ENCODE data around the gene LPP.

LPP gene

DNA sequence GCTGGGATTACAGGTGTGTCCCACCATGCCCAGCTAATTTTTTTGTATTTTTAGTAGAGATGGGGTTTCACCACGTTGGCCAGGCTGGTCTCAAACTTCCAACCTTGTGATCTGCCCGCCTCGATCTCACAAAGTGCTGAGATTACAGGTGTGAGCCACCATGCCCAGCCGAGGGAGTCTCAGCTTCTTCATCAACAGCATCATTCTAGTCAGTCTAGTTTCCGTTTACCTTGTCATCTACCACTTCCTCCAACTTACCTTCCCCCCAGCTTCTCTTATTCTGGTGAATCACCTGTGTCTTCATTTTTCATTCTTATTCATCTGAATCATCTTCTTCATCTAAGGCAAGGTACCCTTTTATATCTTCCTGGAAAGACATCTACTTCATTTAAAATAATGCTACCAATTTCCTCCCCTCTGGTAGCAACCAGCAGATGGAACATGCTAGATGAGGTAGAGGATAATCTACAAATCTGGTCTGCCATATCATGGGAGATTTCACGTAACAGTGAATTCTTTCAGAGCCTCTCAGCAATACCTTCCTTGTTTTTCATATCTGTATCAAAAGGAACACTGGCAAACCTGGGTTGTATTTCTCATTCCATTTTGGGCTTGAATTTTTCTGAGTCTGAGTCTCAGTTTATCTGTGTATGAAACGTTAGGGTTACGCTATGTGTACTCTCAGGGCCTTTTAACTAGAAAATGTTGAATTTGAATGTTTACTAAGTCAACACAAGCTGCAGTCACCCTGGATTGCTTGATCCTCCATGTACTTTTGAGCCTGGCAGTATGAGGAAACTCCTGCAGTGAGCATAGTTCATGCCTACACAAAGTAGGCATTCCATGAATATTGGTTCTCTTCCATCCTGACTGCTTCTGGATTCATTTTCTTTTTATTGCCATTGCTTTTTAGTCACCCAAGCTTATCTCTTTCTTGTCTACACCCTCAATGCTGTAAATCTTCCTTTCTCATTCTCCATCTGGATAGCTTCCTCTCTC lies 16.8 kb downstream of the LPP start:
- no peak for DNase-seq

DNA sequence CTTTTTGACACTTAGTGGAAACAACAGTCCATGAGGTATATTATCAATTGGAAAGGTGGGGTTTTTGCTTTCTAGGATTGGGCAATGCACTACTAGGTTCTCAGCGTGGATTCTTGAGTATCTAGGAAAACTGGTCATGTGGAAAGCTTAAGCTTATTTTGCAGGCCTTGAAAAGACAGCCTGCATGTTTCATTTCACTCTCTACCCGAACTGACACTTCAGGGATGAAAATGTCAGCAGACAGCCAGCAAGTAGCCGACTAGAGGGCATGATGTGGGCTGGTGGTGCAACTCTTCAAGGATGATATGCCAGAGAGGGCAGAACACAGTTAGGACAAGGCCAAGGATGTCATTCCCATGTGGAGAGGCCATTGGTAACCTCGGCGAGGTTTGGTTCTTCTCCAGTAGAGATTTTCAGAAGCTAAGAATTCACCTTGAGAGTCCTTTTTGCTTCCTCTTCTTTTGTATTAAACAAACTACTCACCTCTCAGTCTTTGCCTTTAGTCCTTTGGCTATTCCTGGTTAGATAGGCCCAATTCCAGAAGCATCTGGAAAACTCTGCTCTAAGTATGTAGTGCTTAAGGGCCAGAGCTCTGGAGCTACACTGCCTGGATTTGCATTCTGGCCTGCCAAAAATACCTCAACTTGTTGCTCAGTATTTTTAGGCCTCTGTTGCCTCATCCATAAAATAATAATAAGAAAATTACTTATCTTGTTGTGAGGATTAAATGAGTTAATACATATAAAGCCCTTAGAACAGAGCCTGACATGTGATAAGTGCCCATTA lies 17.9 kb downstream of the LPP start:
- no peak for DNase-seq

DNA sequence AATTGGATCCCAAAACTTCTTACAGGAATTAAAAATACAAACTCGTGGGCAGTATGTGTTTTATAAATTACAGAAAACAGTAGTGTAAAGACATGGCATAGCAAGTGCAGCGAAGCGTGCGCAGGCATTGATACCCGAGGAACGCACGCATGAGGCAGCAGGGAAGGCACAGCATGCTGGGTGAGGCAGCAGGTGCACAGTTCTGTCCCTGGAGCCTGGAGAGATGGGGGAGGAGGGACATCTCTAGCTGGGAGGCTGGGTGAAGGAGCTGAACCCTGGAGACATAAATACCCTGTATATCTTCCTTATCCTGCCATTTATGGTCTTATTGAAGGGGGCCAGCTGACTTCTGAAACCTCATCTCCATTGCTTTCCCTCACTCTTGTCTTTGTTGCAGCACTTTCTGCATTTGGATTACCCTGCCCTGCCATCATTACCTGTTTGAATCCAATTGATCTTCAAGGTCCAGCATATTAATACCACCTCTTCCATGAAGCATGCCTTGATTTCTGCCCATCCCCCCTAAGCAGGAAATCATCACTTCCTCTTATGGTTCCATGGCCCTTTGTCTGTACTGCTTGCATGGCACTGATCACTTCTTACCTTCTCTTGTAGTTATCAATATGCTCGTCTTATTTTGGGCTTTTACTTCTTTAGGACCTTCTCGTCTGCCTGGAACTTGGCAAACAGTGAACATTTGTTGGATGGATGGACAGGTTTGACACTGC lies 20.5 kb downstream of the LPP start:
- peak in 1 of 4 experiments; percentile 18 for DNase-seq

DNA sequence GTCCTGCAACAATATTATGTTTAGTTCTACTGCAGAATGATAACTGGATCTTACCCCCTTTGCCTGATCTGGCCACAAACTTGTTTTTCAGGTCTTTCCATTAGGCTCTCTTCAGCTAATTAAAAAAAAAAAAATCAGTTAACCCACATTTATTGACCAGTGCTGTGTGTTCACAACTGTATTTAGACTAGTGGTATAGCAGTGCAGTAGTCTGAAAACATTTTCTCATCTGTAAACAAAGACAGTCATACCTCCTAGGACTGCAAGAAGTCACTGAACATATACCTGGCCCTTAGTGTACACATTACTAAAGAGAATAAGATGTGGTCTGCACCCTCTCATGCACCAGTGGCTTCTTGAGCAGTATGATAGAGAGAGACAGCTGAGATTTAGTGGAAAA lies 22.5 kb downstream of the LPP start:
- DNase-seq, result no peak

DNA sequence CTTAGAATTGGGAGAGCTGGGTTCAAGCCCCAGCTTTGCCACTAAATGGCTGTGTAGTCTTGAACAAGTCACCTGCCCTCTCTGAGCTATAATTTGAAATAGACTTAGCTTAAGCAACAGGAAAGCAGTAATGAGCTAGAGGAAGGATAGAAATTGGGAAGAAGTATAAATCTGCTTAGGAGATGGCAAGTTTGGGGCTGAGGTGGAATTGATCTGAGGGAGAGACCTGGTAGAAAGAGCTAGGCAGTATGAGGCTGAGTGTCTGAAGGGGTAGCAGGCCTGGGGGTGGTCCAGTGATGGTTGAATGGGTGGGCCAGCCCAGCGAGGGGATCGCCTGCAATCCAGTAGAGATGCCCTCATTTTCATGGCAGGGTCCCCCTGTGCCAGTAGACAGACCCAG lies 22.9 kb downstream of the LPP start:
- no peak for DNase-seq

DNA sequence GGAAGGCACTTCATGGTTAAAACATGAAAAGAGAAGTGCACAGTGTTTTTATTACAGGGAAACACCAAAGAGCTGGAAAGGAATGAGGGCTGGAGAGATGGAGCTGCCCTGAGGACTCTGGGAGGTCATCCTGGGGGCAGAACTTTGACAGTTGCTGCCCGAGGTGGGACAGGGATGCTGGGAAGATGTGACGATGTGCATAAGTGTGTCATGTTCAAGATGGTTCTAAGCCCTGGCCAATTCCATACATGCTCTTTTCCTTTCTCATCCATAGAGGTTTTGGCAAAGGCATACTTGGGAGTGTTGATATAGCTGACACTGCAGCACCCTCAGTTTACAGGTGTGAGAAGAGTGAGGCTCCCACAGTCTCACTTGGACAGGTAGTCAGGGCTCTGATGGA lies 23.8 kb downstream of the LPP start:
- no peak for DNase-seq

DNA sequence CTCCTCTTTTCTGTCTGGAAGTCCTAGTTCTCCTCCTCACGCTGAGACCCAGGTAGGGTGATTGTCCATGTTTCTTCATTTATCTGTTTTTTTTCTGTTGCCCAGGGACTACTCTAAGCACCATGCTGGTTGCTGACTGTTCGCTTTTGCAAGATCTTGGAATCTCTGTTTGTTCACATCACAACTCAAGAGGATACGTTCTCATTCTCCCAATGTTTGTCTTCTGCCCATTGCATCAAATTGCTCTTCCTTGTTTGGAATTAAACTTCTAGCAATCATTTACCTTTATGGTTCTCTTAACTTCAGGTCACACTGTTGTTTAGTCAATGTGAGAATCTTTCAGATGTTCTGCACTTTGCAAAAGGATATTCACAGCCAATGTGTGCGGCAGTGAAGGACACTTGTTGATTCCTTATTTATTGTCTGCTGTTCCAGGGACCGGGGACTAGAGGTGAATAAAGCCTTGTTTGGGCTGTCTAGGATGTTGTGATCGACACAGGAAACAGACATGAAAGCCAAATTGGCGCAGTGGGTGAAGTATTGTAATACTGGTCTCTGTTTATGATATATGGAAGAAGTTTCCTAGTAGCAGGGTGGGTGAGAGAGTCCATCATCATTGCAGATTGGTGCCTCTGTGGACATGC lies 24.5 kb downstream of the LPP start:
- no peak for DNase-seq

DNA sequence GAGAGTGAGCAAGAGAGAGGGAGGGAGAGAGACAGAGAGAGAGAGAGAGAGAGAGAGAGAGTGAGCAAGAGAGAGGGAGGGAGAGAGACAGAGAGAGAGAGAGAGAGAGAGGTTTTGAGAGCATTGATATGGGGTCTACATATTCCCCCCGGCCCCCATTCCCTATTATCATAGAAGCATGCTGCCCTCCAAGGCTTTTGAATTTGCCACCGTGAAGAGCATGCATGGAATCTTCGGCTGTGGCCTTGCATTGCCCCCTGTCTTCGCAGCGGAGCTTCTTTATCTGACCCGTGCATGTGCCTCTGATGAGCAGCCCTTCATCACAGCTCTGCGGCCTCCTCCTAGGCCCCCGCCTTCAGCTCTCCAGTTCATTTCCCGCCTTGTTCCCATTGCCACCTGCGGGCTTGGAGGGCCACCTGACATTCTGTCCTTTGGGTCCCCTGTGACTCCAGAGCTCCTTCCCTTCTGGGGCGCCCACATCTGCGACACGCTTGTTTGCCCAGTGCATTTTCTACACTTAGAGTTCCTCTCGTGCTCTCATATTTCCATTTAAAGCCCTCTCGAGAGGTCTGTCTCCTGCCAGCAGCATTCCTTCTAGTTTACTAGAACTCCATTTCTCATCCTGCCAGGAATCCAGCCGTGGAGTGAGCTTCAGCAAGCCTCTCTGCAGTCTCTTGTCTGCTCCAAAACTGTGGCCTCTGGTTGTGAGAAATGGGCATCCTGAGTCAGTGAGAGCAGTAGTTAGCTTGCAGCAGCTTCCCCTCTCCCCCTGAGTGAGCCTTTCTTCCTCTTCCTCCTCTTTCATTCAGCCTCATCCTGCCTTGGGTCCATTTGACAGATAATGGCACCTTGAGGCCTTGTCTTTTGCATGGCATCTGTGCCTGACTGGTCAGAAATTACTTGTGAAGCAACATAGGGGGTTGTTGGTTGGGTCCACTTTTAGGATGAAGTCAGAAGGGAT lies 25.3 kb downstream of the LPP start:
- no peak for DNase-seq

DNA sequence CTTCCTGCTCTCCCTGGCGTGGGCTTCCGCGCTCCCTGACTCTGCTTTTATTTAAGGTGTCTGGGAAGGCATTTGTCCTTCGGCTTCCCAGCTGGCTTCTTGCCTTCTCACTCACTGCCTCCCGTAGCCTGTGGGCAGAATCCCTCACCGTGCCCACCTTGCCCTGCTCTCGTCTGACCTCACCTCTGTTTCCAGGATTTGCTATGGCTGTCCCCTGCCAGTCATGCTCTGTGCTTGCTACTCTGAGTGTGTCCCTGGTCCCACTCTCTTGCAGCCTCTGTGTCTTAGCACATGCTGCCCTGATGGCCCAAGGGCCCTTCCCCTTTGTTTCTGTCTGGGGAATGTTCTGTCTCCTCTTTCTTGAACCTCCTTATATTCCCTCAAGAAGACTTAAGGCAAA lies 26.2 kb downstream of the LPP start:
- DNase-seq, result no peak

DNA sequence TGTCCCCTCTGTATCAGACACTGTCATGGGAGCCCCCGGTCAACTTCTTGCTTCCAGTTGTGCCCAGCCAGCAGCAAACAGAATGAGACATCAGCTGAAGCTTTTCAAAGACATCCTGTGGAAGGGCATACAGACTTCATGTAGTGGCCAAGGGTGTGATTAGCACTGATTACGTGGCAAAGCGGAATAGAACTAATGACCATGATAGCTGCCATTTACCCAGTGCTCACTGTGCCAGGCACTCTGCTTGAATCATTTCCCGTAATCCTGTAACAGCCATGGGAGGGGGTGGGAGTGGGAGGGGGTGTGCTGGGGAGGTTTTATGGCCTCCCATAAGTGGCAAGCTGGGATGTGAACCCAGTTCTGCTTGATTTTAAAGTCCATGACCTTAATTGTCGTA lies 29.5 kb downstream of the LPP start:
- DNase-seq, result no peak

DNA sequence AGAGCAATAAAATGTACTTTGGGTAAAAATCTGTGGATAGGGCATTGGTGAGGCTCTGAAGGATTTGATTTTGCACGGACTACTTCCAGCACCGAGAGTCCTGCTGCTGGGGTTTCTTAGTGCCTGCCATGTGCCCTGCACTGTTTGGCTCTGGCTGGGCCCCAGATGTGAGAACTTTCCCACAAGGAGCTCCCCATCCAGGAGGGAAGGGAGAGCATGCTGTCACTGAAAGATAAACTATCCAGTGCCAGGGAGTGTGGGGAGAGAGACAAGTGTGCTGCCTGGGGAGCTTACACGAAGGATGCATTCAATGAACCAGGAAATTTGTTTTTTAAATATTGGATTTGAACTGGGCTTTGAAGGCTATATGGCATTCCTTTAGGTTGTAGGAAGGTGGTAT lies 30.2 kb downstream of the LPP start:
- DNase-seq, result no peak

DNA sequence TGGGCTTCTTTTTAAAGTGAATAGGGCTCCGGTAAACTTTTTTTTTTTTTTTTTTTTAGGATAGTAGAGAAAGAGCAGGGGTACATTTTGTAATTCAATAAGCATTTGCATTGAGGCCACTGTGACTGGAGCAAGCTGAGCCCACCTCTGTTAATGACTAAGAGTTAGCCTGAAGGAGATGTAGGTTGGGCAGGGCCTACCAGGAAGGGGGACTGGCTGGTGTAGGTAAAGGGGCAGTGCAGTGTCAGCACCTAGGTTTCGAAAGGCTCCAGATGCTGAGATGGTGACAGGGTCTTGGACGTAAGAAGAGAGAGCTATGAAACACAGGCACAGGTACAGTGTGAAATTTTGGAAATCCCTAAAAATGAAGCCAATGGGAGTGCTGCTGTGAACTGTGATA lies 30.7 kb downstream of the LPP start:
- DNase-seq, result no peak

DNA sequence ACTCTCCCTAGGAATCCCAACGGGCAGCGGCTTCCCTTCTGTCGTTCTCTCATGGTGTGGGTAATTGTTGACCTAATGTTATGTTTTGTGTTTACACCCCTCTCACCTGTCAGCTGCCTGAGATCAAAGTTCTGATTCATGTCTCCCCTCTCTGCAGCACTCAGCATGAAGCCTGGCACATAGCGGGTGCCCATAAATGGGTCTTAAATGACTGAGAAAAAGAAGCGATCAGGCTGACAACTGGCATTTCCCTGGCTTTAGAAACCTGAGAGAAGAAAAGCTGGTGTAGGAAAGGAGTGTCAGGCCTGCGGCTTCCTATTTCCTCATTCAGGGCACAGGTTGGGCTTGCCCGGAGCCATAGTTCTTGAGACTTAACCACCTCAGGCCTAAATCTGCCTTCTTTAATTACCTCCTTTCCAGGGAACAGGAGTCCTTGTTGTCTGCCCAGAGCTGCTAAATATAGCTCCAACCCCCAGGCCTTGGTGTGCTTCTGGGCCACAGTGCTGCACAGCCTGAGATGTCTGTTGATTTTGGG lies 31.8 kb downstream of the LPP start:
- DNase-seq, result peak in 1 of 4 experiments; percentile 18

DNA sequence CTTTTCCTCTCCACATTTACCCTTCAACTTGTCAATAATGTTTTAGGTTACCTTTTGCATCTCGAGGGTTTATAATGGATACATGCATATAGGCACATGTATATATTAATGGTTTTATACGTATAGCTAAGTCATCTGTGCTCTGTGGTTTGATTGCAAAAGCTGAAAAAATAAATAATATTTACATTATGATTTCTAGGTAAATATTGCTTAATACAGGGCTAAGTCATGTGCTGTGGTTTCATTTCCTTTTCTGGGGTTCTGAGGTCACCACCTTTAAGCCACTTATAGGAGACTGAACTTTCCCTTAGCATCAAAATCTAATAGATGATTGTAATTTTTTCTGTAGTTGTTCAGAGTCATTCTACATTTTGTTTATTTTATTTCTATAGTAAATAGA lies 33.1 kb downstream of the LPP start:
- DNase-seq, result peak; percentile 38 to 76 (median 58)

DNA sequence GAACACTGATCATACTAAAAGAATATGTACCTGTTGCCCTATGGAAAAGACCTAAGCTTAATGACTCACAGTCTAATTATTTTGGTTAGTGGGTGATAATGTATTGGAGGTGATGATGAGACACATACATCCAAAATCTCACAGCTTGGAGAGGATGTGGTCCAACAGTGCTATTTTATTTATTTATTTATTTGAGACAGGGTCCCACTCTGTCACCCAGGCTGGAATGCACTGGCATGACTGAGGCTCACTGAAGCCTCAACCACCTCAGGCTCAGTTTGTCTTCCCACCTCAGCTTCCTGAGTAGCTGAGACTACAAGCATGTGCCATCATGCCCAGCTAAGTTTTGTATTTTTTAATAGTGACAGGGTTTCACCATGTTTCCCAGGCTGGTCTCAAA lies 35.0 kb downstream of the LPP start:
- DNase-seq, result no peak

DNA sequence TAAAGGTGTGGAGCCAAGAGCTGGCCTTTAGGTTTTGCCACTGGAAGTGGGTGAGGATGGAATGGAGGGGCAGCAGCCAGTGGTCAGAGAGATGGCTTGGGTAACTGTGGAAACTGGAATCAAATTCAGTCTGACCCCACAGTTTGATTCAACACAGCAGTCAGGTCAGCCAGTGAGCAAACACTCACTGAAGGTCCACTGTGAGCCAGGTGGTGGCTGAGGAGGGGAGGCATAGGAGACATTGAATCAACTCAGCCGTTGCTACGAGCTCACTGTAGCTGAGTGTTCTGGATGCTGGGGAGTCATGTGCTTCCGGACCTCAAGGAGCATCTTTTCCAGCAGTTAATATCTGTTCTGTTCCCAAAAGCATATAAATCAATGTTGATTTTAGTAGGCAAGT lies 37.5 kb downstream of the LPP start:
- no peak for DNase-seq

DNA sequence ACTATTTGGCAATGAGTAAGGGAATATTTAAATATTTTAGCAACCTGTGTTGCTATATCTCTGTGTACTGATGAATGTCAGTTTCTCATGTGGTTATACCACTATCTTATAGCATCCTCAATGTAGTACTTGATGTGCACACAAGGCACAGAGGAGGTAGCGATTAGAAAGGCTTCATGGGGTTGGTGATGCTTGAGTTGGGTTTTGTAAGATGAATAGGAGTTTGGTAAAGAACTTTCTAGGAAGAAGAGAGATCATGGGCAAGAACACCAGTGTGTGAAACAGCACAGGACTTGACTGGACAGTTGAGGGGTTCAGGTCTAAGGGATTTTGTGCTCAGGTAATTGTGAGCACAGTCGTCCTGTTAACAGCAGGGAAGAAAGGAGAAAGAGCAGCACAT lies 38.1 kb downstream of the LPP start:
- no peak for DNase-seq

DNA sequence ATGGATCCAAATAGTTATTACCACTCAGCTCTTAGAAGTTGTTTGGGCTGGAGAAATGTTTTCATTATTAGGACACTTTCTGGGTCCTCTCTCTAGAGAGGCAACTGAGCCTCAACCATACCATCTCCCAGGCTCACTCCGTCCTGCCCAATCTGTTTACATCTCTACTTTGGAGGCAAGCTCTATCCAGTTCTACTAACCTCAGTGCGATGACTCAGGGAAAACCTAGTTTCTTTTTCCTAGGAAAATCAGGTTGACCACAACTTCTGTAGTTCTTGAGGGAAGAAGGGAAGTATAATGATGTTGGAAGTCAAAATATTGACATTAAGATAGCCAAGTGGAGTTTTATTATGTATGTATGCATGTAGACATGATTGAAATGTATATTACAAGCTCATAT lies 40.4 kb downstream of the LPP start:
- DNase-seq, result no peak

DNA sequence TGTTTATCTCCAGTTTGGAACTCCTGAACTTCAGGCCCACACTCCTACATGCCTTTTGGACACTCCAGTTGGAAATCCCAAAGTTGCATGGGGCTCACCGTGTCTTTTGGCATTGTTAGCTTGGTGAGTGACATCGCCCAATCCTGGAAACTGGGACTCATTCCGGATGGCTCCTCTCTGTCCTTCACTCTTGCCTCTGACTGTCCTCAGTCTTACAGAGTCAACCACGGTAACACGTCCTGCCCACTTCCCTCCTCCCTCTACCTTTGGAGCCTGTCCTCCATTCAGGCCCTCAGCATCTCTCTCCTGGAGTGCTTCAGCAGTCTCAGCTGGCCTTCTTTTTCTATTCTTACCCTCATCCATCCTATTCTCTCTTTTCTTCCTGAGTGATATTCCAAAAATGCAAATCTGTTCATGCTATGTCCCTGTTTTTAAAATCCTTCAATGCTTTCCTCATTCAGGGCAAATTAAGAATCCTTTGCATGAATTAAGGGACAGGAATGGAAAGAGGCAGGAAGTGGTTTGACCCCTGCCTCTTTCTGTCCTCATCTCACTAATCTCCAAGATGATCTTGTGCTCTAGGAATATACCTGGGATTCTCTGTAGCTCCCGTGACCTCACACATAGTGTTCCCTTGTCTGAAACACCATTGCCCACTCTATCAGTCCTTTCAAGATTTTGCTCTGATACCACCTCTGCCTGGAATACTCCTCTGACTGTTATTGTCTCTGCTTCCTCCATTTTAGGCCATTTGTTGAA lies 42.5 kb downstream of the LPP start:
- no peak for DNase-seq

DNA sequence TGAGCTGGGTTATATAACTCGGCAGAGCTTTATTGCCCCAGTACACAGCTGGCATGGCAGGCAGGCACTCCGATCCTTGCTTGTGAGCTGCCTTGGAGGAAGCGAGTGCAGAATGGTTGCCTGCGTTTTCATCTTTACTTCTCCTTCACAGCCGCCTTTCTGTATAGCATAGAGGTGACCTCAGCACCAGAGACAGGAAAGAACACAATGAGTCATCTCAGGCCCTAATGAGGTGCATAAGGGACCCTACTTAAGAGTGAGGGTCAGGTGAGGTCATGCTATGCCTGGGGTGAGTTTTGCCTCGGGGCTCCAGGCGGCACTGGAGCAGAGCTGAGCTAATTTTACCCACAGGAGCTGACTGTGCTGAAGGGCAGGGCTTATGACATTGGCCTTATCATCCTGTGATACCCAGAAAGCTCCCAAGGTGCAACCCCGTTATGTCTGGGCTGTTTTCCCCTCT lies 43.5 kb downstream of the LPP start:
- peak; percentile 31 to 70 (median 56) for DNase-seq

Data from suppressor macrophage (primary cell).